Activated naive CD8-positive, alpha-beta T cell treated with anti-CD3 and anti-CD28 coated beads, Interleukin-2, amount 10 ng/mL, durations not matched to agents 7 days and 5 days (primary cell): ENCODE measurements around the gene CTXND2. TPM values are rescaled to one million over a fixed set of nuclear protein-coding genes. Genes with fewer than 3 reads are reported as not detected.
"Not testable (repeated sequence)": the region's sequence is repeated elsewhere in the genome, so short reads cannot be mapped to it uniquely, and the experiment has no call there.

Experiments
- ATAC-seq: fragments of 150-1000 bp; cut with Tn5 transposase; one replicate; pipeline ENCODE4 v1.10.0; 2021; ENCODE audit warnings: low read depth, moderate library complexity
- POLR2A ChIA-PET: fragments of 350-600 bp; sonication (Branson Sonifier 250); formaldehyde crosslinking; loops from one replicate; lab custom pipeline; 2021; ENCODE audit warnings: antibody characterized with exemption; lab: Charles Lee
- DNase-seq: peaks from one replicate; pipeline ENCODE4 v3.0.0; 2021
- H3K27ac Mint-ChIP-seq: one replicate; pipeline ENCODE4 v1.8.0; 2022; ENCODE audit warnings: mild to moderate bottlenecking, mixed read lengths
- H3K27me3 Mint-ChIP-seq: one replicate; pipeline ENCODE4 v1.8.0; 2022; ENCODE audit warnings: mild to moderate bottlenecking, moderate library complexity, mixed read lengths
- H3K36me3 Mint-ChIP-seq: one replicate; pipeline ENCODE4 v1.8.0; 2021; ENCODE audit warnings: mild to moderate bottlenecking, mixed read lengths
- H3K4me1 Mint-ChIP-seq: one replicate; pipeline ENCODE4 v1.8.0; 2021; ENCODE audit warnings: mixed read lengths
- H3K4me3 Mint-ChIP-seq: one replicate; pipeline ENCODE4 v1.8.0; 2022; ENCODE audit warnings: mild to moderate bottlenecking, moderate library complexity, mixed read lengths
- H3K9me3 Mint-ChIP-seq: one replicate; pipeline ENCODE4 v1.8.0; 2021; ENCODE audit warnings: mixed read lengths
- total RNA-seq, 2 experiments: library from RNA; stranded (reverse); gene quantifications; one replicate each; pipeline ENCODE4 v1.2.3, GENCODE V29; 2021

The CTXND2 gene
- total RNA-seq, 2 experiments from 2014 or later = not detected

GRCh38 chr1:150902751-150903150 is 15.8 kb downstream of the CTXND2 start:
- H3K27ac Mint-ChIP-seq = no peak overlapping the region
- no peak overlapping the region for H3K4me3 Mint-ChIP-seq
- no peaks in the 10 kb centered on the region for H3K27me3 Mint-ChIP-seq
- no peaks in the 10 kb centered on the region for H3K4me1 Mint-ChIP-seq
- POLR2A ChIA-PET = no interaction called here
- DNase-seq = no peak
- no peaks in the 10 kb centered on the region for H3K36me3 Mint-ChIP-seq
- ATAC-seq = no peak
- no peaks in the 10 kb centered on the region for H3K9me3 Mint-ChIP-seq

- H3K27ac Mint-ChIP-seq = no peak overlapping the region
- no peaks in the 10 kb centered on the region for H3K4me1 Mint-ChIP-seq
- no peak for ATAC-seq
- POLR2A ChIA-PET = interaction anchor here (0.6 kb wide), 1 partner anchor 10 kb away, joined by 7 read pairs; no protein-coding TSS in a partner anchor
- H3K9me3 Mint-ChIP-seq = peaks cover 3% of the 10 kb centered on the region
- H3K36me3 Mint-ChIP-seq = peaks cover 4% of the 10 kb centered on the region
- H3K4me3 Mint-ChIP-seq = no peak overlapping the region
- DNase-seq = no peak
- no peaks in the 10 kb centered on the region for H3K27me3 Mint-ChIP-seq
Measured at GRCh38 chr1:150905301-150905700, 18.4 kb downstream of the CTXND2 start.

- no peak overlapping the region for H3K4me3 Mint-ChIP-seq
- POLR2A ChIA-PET = no interaction called here
- no peak overlapping the region for H3K27ac Mint-ChIP-seq
Measured at GRCh38 chr1:150906329-150906728, 19.4 kb downstream of the CTXND2 start.

GRCh38 chr1:150906813-150907212 is 19.9 kb downstream of the CTXND2 start:
- no peaks in the 10 kb centered on the region for H3K27me3 Mint-ChIP-seq
- H3K27ac Mint-ChIP-seq = no peak overlapping the region
- H3K4me3 Mint-ChIP-seq = no peak overlapping the region
- POLR2A ChIA-PET = no interaction called here
- H3K36me3 Mint-ChIP-seq = peaks cover 4% of the 10 kb centered on the region
- no peak for DNase-seq
- H3K9me3 Mint-ChIP-seq = peaks cover 3% of the 10 kb centered on the region
- ATAC-seq = no peak
- H3K4me1 Mint-ChIP-seq = no peaks in the 10 kb centered on the region

More at GRCh38 chr1:150906329-150906728, 19.4 kb downstream of the CTXND2 start:
- no peak for ATAC-seq
- Mint-ChIP-seq H3K27me3 (no peaks in the 10 kb centered on the region), H3K9me3 (peaks cover 3% of the 10 kb centered on the region), H3K36me3 (peaks cover 4% of the 10 kb centered on the region), H3K4me1 (no peaks in the 10 kb centered on the region)
- no peak for DNase-seq

GRCh38 chr1:150909585-150910180 is 22.7 kb downstream of the CTXND2 start:
- Mint-ChIP-seq H3K4me3 (no peak overlapping the region), H3K27ac (no peak overlapping the region), H3K4me1 (no peaks in the 10 kb centered on the region), H3K36me3 (peaks cover 4% of the 10 kb centered on the region), H3K27me3 (no peaks in the 10 kb centered on the region), H3K9me3 (peaks cover 4% of the 10 kb centered on the region)
- ATAC-seq (no peak), DNase-seq (no peak)
- POLR2A ChIA-PET = no interaction called here

DNA sequence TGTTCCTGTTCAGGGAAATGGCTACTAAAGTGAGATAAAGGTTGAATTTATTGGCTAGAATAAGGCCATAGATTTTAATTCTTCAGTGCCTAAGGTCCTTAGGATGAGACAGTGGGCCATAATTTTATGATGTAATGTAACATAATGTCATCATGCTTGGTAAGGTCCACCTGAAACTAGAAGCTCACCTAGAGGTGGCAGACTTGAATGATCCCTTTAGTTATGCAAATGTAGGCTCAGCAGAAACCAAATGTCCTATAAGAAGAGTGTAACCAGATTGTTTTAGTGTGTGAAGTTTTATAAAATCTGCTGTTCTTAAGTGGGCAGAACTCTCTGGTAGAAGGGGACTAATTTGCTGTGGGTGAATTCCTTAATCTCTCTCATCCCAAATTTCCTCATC is 25.7 kb downstream of the CTXND2 start:
- ATAC-seq (no peak), DNase-seq (no peak)
- Mint-ChIP-seq H3K27ac (no peak overlapping the region), H3K9me3 (peaks cover 4% of the 10 kb centered on the region), H3K36me3 (peaks cover 4% of the 10 kb centered on the region), H3K4me3 (no peak overlapping the region), H3K4me1 (no peaks in the 10 kb centered on the region), H3K27me3 (no peaks in the 10 kb centered on the region)
- POLR2A ChIA-PET = no interaction called here

DNA sequence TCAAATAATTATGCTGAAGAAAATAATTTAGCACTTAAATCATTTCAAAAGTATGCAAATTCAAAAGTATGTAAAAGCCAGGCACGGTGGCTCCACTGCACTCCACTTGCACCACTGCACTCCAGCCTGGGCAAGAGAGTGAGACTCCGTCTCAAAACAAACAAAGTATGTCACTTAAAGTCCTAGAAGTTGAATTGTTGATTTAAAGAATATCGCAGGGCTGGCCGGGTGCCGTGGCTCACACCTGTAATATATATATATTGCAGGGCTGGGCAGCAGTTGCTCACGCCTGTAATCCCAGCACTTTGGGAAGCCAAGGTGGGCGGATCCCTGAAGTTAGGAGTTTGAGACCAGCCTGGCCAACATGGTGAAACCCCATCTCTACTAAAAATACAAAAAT is 30.5 kb downstream of the CTXND2 start:
- POLR2A ChIA-PET = no interaction called here
- H3K27ac Mint-ChIP-seq = no peak overlapping the region

GRCh38 chr1:150922519-150922975 is 35.6 kb downstream of the CTXND2 start:
- Mint-ChIP-seq H3K4me3 (no peak overlapping the region), H3K4me1 (peaks cover 13% of the 10 kb centered on the region), H3K36me3 (peaks cover under 1% of the 10 kb centered on the region), H3K27ac (peak overlapping the region; percentile 5), H3K9me3 (no peaks in the 10 kb centered on the region), H3K27me3 (no peaks in the 10 kb centered on the region)
- peak; percentile 45 for ATAC-seq
- POLR2A ChIA-PET = interaction anchor here (0.6 to 2.1 kb wide), 5 partner anchors 32 to 343 kb away, joined by 3 to 9 read pairs (median 4); partner anchors contain the start of genes ARNT, CTSS and MCL1
- DNase-seq = peak; percentile 53

More for the DNA sequence above, 30.5 kb downstream of the CTXND2 start:
- H3K27me3 Mint-ChIP-seq = no peaks in the 10 kb centered on the region
- no peaks in the 10 kb centered on the region for H3K36me3 Mint-ChIP-seq
- H3K4me3 Mint-ChIP-seq = no peak overlapping the region
- no peaks in the 10 kb centered on the region for H3K9me3 Mint-ChIP-seq
- no peak for DNase-seq
- ATAC-seq = no peak
- H3K4me1 Mint-ChIP-seq = peaks cover 5% of the 10 kb centered on the region

GRCh38 chr1:150925080-150925479 is 38.1 kb downstream of the CTXND2 start:
- Mint-ChIP-seq H3K27me3 (no peaks in the 10 kb centered on the region), H3K36me3 (peaks cover 22% of the 10 kb centered on the region), H3K9me3 (no peaks in the 10 kb centered on the region), H3K4me1 (peaks cover 20% of the 10 kb centered on the region), H3K27ac (peak overlapping the region; percentile 98), H3K4me3 (peak overlapping the region; percentile 98)
- POLR2A ChIA-PET = interaction anchor here (0.7 to 1.5 kb wide), 5 partner anchors 44 to 361 kb away, joined by 3 to 5 read pairs (median 3); partner anchors contain the start of genes ENSA and MCL1
- ATAC-seq (no peak), DNase-seq (peak; percentile 36)

DNA sequence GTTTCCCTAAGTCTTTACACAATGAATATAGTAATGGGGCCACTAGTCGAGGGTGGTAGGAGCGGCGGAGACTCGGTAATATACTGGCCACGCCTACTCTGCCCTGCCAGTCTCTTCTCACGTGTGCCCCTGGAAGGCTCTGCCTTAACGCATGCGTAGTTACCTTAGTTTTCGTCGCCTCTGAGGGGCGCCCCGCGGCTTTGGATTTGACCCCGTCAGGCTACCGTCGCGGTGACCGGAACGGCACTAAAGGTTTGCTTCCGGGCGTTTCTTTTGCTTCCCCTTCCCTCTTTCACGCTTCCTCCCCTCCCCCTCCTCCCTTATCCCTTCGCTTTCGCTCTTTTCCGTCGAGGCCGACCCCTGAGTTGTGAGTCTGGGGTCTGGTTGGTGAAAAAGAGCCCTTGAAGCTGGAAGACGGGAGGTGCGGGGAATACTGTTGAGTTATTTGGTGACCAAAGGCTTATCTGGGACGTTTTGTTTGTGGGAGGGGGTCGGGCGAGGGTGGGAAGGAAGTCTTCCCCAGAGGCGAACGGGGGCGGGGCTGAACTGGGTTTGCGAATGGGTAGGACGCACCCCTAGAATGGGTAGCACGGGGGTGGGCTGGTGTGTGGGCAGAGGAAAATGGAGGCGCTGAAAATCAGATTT is 39.3 kb downstream of the CTXND2 start, which contains the start of gene SETDB1:
TSS of gene SETDB1 (plus strand) at position 267 of the 645 bp plus-strand sequence. CDS start 1,352 bp downstream, outside the sequence.
- peak within 1 kb of the TSS; percentile 98 for H3K4me3 Mint-ChIP-seq
- H3K27me3 Mint-ChIP-seq = no peaks in the 10 kb centered on the region
- peak within 1 kb of the TSS; percentile 98 for H3K27ac Mint-ChIP-seq
- peaks cover 32% of the 10 kb centered on the region for H3K36me3 Mint-ChIP-seq
- H3K4me1 Mint-ChIP-seq = peaks cover 20% of the 10 kb centered on the region
- DNase-seq (peak; percentile 92), ATAC-seq (peak; percentile 97)
- POLR2A ChIA-PET = interaction anchor here (1.0 to 2.5 kb wide), 8 partner anchors 35 to 364 kb away, joined by 3 to 9 read pairs (median 4); partner anchors contain the start of genes CERS2, ENSA, GOLPH3L and MCL1
- no peaks in the 10 kb centered on the region for H3K9me3 Mint-ChIP-seq

DNA sequence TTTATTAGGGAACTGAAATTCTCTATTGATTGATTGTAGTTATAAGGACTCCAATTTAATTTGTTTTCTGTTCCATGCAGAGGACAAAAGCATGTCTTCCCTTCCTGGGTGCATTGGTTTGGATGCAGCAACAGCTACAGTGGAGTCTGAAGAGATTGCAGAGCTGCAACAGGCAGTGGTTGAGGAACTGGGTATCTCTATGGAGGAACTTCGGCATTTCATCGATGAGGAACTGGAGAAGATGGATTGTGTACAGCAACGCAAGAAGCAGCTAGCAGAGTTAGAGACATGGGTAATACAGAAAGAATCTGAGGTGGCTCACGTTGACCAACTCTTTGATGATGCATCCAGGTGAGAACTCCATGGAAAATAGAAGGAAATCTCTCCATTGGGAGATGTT is 40.7 kb downstream of the CTXND2 start:
- POLR2A ChIA-PET = interaction anchor here (0.6 to 2.5 kb wide), 3 partner anchors 47 to 164 kb away, joined by 3 to 9 read pairs (median 3); partner anchors contain the start of gene CERS2

DNA sequence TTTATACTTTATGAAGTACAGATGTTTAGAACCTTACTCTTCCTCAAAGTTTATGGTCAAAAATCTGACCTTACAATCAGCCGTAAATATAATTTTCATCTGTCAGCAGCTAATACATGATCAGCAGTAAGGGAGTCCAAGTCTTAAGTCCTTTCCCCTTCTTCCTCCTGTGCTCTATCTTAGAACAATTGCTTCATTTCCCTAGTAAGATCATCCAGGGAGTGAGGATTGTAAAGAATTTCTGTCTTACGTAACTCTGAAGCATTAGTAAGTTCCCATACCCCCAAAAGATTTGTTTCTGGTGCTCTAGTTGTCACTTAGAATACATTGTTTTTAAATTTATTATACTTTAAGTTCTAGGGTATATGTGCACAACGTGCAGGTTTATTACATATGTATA is 41.4 kb downstream of the CTXND2 start:
- DNase-seq (no peak), ATAC-seq (no peak)
- Mint-ChIP-seq H3K27me3 (no peaks in the 10 kb centered on the region), H3K4me1 (peaks cover 11% of the 10 kb centered on the region), H3K36me3 (peaks cover 47% of the 10 kb centered on the region), H3K9me3 (peaks cover 6% of the 10 kb centered on the region), H3K27ac (no peak overlapping the region), H3K4me3 (peak overlapping the region; percentile 40)
- POLR2A ChIA-PET = interaction anchor here (0.6 to 2.5 kb wide), 2 partner anchors 46 to 52 kb away, joined by 3 to 9 read pairs; partner anchors contain the start of gene CERS2

More for the DNA sequence above, 40.7 kb downstream of the CTXND2 start:
- Mint-ChIP-seq H3K4me1 (peaks cover 12% of the 10 kb centered on the region), H3K36me3 (peaks cover 43% of the 10 kb centered on the region), H3K9me3 (peaks cover 6% of the 10 kb centered on the region), H3K27ac (peak overlapping the region; percentile 98), H3K4me3 (peak overlapping the region; percentile 98), H3K27me3 (no peaks in the 10 kb centered on the region)
- ATAC-seq = no peak
- no peak for DNase-seq

GRCh38 chr1:150928775-150929174 is 41.8 kb downstream of the CTXND2 start:
- H3K27ac Mint-ChIP-seq, ATAC-seq, H3K27me3 Mint-ChIP-seq, H3K4me3 Mint-ChIP-seq, POLR2A ChIA-PET, DNase-seq, H3K9me3 Mint-ChIP-seq: not testable (repeated sequence)
- H3K4me1 Mint-ChIP-seq = peaks cover 11% of the 10 kb centered on the region
- H3K36me3 Mint-ChIP-seq = peaks cover 50% of the 10 kb centered on the region
